NB4 (cell line): Measurements from ENCODE around the gene SRCAP.

ENCODE experiments used
- CTCF ChIP-seq: IDR thresholded peaks from one replicate; pipeline ENCODE4 v1.5.1; 2012; ENCODE audit warnings: low read depth, low read length
- MAX ChIP-seq: IDR thresholded peaks from 2 replicates; pipeline ENCODE4 v1.6.1; 2011; ENCODE audit warnings: low read depth, low read length

GRCh38 chr16:30725418-30725792, 26.4 kb downstream of the SRCAP start:
- no peak for TF ChIP-seq MAX
- no peak for TF ChIP-seq CTCF
